Adrenal gland (tissue), 12 donors: Measurements from ENCODE around the gene RPL5. TPM values are rescaled to one million over a fixed set of nuclear protein-coding genes. Genes with fewer than 3 reads are reported as not detected.

Experiments
- DNase-seq, 7 donors: peaks; one replicate each; pipeline ENCODE4 v3.0.0-alpha.2; 2019 to 2020
- H3K27ac ChIP-seq, 5 donors: fragments of 200-600 bp; sonication (generic) in 4 of 5; 1 replicate in 3 of 5; 2 replicates in 2 of 5; pipeline versions ENCODE4 v1.5.1 to v1.8.0; 2016 to 2020; ENCODE audit warnings: mild to moderate bottlenecking in 1 of 5
- H3K27me3 ChIP-seq: fragments of 200-600 bp; 2 replicates; pipeline ENCODE4 v1.8.0; 2021
- H3K36me3 ChIP-seq, 2 donors: fragments of 200-600 bp; replicated peaks in 1 of 2; 1 replicate in 1 of 2; 2 replicates in 1 of 2; pipeline versions ENCODE4 v1.5.1 to v1.8.0; 2018 to 2022
- H3K4me1 ChIP-seq, 2 donors: fragments of 200-600 bp; replicated peaks in 1 of 2; 1 replicate in 1 of 2; 2 replicates in 1 of 2; pipeline versions ENCODE4 v1.5.1 to v1.8.0; 2018 to 2021
- H3K4me3 ChIP-seq, 4 donors: fragments of 200-600 bp; sonication (generic) in 3 of 4; one replicate each; pipeline ENCODE4 v1.5.1; 2016 to 2018
- H3K9me3 ChIP-seq, 3 donors: fragments of 200-600 bp; sonication (generic) in 1 of 3; replicated peaks in 1 of 3; 1 replicate in 2 of 3; 2 replicates in 1 of 3; pipeline versions ENCODE4 v1.5.1 to v1.8.0; 2016 to 2021
- POLR2A ChIP-seq, 2 donors: fragments of 450-650 bp; IDR thresholded peaks; one replicate each; pipeline ENCODE4 v1.6.1; 2017; ENCODE audit warnings: antibody characterized with exemption in 2 of 2, mild to moderate bottlenecking in 2 of 2, moderate library complexity in 1 of 2
- WGBS, 4 donors: extraction: QIAGEN DNeasy Blood & Tissue Kit in 2 of 4; methylation state at CpG; one replicate each; pipeline versions ENCODE4 v1.1.5 to v1.1.7; 2013 to 2017; 5-methylcytosine and 5-hydroxymethylcytosine counted together
- intact Hi-C, 2 donors: fragments of 100-400 bp; cut with DNase I; formaldehyde crosslinking; loops; one replicate each; pipeline versions ENCODE4 v1.14.1 to v1.15.0; 2022 to 2023
- polyA plus RNA-seq, 3 donors: library from polyadenylated mRNA; stranded (reverse); fragments of 200-250 nt in 2 of 3; fragments of 350-450 nt in 1 of 3; fragmentation: Illumina TruSeq in 1 of 3; extraction: RNeasy Lipid Tissue Mini Kit (QIAGEN cat#74804) in 1 of 3; gene quantifications; one replicate each; pipeline ENCODE4 v1.2.3, GENCODE V29; 2013 to 2014
- total RNA-seq, 9 donors: library from RNA; depleted of rRNA in 4 of 9; stranded (reverse); fragments of >200 nt in 4 of 9; fragments of 120-200 nt in 1 of 9; fragmentation: NEBNext Ultra II Directional in 1 of 9; extraction: Animal tissue kit (Norgen Biotek cat#: 25700) in 1 of 9; gene quantifications; one replicate each; pipeline versions ENCODE4 v1.1.0 to v1.2.4, GENCODE V29; 2013 to 2023
- TF ChIP-seq, protein P1 (sequence below), 6 experiments: fragments of 450-650 bp in 4 of 6; fragments of 200-600 bp in 2 of 6; sonication (generic) in 1 of 6; IDR thresholded peaks; 1 replicate in 5 of 6; 2 replicates in 1 of 6; pipeline versions ENCODE4 v1.5.1 to v1.8.0; 2016 to 2021; ENCODE audit warnings: antibody characterized with exemption in 6 of 6, mild to moderate bottlenecking in 2 of 6, moderate library complexity in 1 of 6
- donor health status: healthy with polysubstance abuse.
- donor health status: Bipolar disorder and iron deficiency.
- donor health status: DM: yes; HTN: yes; CAD: no.
- donor health status: DM: no; HTN: no; CAD: no.
- donor health status: DM: no; HTN: no; CAD: no.
- donor health status: DM: yes; HTN: yes; CAD: no.

The RPL5 gene
- total and polyA plus RNA-seq, 12 donors, result 659 to 5,145 (median 1,306) TPM

DNA sequence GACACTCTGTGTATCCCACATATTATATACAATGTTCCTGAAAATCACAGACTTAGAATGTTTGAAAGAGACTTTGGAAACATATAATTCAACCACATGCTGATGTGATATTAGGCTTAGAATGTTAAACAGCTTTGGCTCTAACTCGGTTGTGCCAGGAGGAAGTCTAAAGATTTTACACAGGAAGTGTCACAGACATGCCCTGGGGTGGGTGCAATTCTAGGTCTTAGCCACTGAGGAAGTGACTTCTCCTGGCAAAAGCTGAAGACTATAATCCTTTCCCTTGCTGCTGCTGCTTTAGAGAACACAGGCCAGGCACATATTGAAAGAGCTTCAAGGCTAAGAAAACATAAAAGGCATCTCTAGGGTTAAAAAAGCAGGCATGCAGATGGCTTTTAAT is 51.0 kb downstream of the RPL5 start:
- Histone ChIP-seq H3K27ac (no peak overlapping the region), H3K36me3 (no peaks in the 10 kb centered on the region), H3K27me3 (no peaks in the 10 kb centered on the region), H3K4me1 (no peaks in the 10 kb centered on the region), H3K4me3 (no peak overlapping the region), H3K9me3 (no peaks in the 10 kb centered on the region)
- TF ChIP-seq, protein P1, sequence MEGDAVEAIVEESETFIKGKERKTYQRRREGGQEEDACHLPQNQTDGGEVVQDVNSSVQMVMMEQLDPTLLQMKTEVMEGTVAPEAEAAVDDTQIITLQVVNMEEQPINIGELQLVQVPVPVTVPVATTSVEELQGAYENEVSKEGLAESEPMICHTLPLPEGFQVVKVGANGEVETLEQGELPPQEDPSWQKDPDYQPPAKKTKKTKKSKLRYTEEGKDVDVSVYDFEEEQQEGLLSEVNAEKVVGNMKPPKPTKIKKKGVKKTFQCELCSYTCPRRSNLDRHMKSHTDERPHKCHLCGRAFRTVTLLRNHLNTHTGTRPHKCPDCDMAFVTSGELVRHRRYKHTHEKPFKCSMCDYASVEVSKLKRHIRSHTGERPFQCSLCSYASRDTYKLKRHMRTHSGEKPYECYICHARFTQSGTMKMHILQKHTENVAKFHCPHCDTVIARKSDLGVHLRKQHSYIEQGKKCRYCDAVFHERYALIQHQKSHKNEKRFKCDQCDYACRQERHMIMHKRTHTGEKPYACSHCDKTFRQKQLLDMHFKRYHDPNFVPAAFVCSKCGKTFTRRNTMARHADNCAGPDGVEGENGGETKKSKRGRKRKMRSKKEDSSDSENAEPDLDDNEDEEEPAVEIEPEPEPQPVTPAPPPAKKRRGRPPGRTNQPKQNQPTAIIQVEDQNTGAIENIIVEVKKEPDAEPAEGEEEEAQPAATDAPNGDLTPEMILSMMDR (IDR thresholded peaks at IDR 0.05), result no peak
- no peak for TF ChIP-seq POLR2A (IDR thresholded peaks at IDR 0.05)
- intact Hi-C loops, result no loop called here
- 49 to 75% (median 60%) methylated on average over 1 of the region's 1 CpG for WGBS, 4 donors
- DNase-seq, result peak in 3 of 7 donors; percentile 8 to 17 (median 16)

DNA sequence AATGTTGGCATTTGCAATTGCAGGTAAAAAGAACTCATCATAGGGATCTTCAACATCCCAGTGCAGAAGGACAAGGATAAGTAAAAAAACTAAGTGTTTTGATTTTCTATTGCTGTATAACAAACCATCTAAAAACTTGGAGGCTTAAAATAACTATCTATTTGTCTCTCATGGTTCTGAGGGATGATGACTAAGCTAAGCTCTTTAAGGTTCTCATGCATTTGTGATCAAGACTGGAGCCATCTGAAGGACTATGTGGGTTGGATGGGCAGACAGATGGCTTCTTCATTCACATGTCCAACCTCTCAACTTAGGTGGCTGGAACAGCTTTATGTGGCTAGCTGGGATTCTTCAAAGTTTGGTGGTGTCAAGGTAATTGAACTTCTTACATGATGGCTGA is 51.5 kb downstream of the RPL5 start:
- H3K27me3 ChIP-seq, result no peaks in the 10 kb centered on the region
- H3K36me3 ChIP-seq, result no peaks in the 10 kb centered on the region
- intact Hi-C loops, result no loop called here
- no peak for DNase-seq
- no peak overlapping the region for H3K4me3 ChIP-seq
- no peaks in the 10 kb centered on the region for H3K9me3 ChIP-seq
- no peak for TF ChIP-seq POLR2A (IDR thresholded peaks at IDR 0.05)
- TF ChIP-seq, protein P1 (IDR thresholded peaks at IDR 0.05), result no peak
- H3K4me1 ChIP-seq, result no peaks in the 10 kb centered on the region
- H3K27ac ChIP-seq, result no peak overlapping the region

DNA sequence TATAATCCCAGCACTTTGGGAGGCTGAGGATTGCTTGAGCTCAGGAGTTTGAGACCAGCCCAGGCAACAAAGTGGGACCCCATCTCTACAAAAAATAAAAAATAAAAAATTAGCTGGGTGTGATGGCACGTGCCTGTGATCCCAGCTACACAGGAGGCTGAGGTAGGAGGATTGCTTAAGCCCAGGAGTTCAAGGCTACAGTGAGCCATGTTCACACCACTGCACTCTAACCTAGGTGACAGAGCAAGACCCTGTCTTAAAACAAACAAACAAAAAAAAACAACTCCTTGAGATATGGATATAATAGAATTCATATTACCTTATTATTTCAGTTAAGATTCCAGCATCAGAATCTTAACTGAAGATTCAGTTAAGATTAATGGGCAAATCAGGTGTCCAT is 52.4 kb downstream of the RPL5 start:
- H3K9me3 ChIP-seq, result no peaks in the 10 kb centered on the region
- no peak overlapping the region for H3K4me3 ChIP-seq
- intact Hi-C loops, result no loop called here
- WGBS, 4 donors, result 90 to 100% (median 92%) methylated on average over 1 of the region's 1 CpG
- no peak for DNase-seq
- H3K4me1 ChIP-seq, result no peaks in the 10 kb centered on the region
- TF ChIP-seq POLR2A (IDR thresholded peaks at IDR 0.05), result no peak
- TF ChIP-seq, protein P1 (IDR thresholded peaks at IDR 0.05), result no peak
- no peak overlapping the region for H3K27ac ChIP-seq
- H3K36me3 ChIP-seq, result no peaks in the 10 kb centered on the region
- H3K27me3 ChIP-seq, result no peaks in the 10 kb centered on the region

DNA sequence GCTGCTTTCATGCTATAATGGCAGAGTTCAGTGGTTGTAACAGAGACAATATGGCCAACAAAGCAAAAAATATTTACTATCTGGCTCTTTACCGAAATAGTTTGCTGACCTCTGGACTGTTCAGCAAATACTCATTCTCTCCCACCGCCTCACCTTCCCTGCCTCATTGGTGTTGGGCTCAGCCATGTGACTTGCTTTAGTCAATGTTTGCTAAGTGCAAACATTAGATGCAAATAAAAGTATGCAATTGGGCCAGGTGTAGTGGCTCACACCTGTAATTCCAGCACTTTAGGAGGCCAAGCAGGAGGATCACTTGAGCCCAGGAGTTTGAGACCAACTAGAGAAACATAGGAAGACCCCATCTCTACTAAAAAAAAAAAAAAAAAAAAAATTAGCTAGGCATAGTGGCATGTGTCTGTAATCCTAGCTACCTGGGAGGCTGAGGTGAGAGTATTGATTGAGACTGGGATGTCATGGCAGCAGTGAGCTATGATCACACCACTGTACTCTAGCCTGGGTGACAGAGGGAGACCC is 55.1 kb downstream of the RPL5 start:
- Histone ChIP-seq H3K4me3 (no peak overlapping the region), H3K36me3 (no peaks in the 10 kb centered on the region), H3K4me1 (no peaks in the 10 kb centered on the region), H3K9me3 (no peaks in the 10 kb centered on the region), H3K27me3 (no peaks in the 10 kb centered on the region), H3K27ac (no peak overlapping the region)
- WGBS, 4 donors, result 89 to 97% (median 95%) methylated on average over 2 of the region's 2 CpGs
- intact Hi-C loops, result no loop called here
- TF ChIP-seq, protein P1 (IDR thresholded peaks at IDR 0.05), result no peak
- TF ChIP-seq POLR2A (IDR thresholded peaks at IDR 0.05), result no peak
- no peak for DNase-seq
